Stimulated activated CD8-positive, alpha-beta memory T cell treated with anti-CD3 and anti-CD28 coated beads, Interleukin-4, amount 100 ng/mL, for 24 hours (primary cell): Measurements from ENCODE around the gene SULT2B1.
"Not testable (repeated sequence)": the region's sequence is repeated elsewhere in the genome, so short reads cannot be mapped to it uniquely, and the experiment has no call there.

Experiments used
- DNase-seq: peaks from one replicate; pipeline ENCODE4 v3.0.0-alpha.2; 2020; ENCODE audit warnings: low read depth

SULT2B1 gene

DNA sequence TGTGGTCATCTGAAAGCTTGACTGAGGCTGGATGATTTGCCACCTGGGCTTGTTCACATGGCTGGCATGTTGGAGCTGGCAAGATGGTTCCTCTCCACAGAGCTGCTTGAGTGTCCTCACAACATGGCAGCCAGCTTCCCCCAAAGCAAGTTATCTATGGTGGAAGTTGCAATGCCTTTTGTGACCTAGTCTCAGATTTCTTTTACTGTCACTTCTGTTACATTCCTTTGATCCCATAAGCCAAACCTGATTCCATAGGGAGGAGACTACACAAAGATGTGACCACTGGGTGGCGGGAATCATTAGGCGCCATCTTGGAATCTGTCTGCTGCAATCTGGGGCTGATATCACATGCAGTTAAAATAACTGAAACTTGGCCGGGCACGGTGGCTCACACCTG lies 22.8 kb upstream of the SULT2B1 start:
- no peak for DNase-seq

- DNase-seq, result no peak
These were observed 21.8 kb upstream of the SULT2B1 start for GRCh38 chr19:48530066-48530720.

DNA sequence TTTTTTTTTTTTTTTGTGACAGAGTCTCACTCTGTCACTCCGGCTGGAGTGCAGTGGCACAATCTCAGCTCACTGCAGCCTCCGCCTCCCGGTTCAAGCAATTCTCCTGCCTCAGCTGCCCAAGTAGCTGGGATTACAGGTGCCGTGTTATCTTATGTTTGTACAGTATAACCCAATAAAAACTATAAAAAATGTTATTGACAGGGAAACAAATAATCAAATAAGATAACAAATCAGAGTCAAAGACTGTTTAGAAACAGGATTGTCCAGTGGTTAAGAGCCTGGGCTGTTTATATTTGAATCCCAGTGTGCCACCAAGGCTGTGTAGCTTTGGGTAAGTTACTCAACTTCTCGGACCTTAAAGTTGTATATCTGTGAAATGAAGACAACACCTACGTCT lies 21.2 kb upstream of the SULT2B1 start:
- DNase-seq, result no peak

- DNase-seq, result no peak
These were observed 18.2 kb upstream of the SULT2B1 start for GRCh38 chr19:48533770-48534169.

DNA sequence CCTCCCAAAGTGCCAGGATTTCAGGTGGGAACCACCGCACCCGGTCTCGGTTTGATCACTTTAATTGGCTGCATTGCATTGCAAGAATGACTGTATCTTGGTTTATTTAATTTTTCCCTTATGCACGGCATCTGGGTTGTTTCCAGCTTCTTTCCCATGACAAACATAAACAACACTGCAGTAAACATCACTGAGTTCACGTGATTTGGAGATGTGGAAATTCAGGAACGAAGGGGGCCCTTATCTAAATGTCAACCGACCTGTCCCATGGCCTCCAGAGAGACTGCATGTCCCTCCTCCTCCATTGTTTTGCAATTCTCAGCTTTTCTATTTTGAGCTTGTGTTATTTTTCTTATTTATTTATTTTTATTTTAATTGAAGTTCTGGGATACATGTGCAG lies 14.4 kb upstream of the SULT2B1 start:
- no peak for DNase-seq

DNA sequence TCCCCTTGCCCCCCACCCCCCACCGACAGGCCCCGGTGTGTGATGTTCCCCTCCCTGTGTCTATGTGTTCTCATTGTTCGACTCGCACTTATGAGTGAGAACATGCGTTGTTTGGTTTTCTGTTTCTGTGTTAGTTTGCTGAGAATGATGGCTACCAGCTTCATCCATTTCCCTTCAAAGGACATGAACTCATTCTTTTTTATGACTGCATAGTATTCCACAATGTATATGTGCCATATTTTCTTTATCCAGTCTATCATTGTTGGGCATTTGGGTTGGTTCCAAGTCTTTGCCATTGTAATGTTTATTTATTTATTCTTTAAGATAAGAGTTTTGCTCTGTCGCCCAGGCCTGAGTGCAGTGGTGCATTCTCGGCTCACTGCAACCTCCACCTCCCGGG lies 13.9 kb upstream of the SULT2B1 start:
- DNase-seq, result not testable (repeated sequence)

DNA sequence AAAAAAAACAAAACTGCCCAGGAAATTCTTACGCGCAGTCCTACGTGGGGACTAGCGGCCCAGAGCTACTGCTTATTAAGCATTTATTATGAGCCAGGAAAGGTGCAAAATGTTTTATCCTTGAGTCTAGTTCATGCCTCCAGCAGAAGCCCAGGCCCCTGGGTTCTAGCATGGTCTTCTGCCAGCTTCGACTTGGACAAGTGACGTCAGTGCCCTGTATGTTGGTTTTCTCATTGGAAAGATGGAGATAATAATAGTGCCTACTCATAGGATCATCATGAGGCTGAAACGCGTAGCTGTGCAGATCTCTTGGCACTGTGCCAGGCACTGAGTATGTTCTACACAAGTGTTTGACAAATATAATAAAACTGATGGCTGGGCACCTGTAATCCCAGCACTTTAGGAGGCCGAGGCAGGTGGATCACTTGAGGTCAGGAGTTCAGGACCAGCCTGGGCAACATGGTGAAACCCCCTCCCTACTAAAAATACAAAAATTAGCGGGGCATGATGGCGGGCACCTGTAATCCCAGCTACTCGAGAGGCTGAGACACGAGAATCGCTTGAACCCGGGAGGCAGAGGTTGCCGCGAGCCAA lies 12.4 kb upstream of the SULT2B1 start:
- DNase-seq, result no peak

DNA sequence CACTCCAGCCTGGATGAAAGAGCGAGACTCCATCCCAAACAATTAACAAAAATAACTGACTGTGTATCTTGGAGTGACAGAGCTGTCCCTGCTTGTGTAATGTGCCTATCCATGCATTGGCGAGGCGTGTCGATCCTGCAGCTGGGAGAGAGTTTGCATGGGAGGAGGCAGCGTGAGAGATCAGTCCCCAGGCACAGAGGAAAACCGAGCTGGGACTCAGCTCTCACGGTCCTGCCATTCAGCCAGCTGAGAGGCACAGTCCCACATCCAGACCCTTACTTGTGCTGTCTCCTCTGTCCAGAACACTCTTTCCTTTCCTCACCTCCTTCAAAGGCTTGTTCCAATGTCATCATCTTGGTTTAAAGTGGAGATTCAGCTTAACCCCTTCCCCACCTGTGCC lies 11.9 kb upstream of the SULT2B1 start:
- DNase-seq, result no peak

- DNase-seq, result no peak
These were observed 10.2 kb upstream of the SULT2B1 start for GRCh38 chr19:48541813-48542212.

GRCh38 chr19:48543121-48543710 lies 8.8 kb upstream of the SULT2B1 start:
- DNase-seq, result no peak

DNA sequence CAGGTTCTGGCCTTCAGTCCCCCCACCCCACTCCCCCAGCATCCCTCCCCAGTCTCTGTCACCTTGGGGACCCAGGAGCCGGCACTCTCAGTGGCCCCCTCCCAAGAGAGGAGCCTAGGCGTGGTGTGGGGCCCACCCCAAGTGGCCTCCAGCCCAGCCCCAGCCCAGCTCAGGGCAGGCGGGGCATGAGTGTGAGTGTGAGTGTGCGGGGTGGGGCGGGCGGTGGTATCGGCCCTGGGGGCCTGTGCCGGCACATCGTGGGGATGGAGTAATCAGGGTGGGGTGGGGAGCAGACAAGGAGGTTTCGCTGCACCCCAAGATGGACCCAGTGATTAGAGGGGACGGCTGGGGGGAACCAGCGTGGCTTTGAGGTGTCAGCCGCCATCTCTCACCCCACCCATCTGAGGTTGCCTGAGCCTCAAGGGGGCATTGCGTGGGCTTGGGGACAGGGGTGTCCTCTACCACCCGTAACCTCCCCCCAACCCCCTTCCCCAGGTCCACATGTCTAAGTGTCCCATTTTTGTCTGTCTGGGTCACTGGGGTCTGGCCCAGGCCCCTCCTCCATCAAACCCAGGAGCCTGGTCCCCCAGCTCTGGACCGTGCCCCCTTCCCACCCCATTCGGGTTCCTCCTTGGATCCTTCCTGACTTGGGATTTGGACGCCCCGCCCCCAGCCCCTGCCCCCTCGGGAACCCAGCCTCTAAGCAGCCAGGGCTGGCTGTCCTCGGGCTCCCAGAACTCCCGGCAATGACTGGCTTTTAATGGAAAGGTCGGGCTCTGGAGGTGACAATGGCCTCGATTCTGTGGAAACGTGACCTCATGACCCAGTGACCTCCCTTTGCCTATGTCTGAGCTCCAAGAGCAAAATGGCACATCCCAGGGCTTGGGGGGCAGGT lies 6.9 kb upstream of the SULT2B1 start:
- DNase-seq, result no peak

GRCh38 chr19:48547722-48548121 lies 4.2 kb upstream of the SULT2B1 start:
- no peak for DNase-seq

DNA sequence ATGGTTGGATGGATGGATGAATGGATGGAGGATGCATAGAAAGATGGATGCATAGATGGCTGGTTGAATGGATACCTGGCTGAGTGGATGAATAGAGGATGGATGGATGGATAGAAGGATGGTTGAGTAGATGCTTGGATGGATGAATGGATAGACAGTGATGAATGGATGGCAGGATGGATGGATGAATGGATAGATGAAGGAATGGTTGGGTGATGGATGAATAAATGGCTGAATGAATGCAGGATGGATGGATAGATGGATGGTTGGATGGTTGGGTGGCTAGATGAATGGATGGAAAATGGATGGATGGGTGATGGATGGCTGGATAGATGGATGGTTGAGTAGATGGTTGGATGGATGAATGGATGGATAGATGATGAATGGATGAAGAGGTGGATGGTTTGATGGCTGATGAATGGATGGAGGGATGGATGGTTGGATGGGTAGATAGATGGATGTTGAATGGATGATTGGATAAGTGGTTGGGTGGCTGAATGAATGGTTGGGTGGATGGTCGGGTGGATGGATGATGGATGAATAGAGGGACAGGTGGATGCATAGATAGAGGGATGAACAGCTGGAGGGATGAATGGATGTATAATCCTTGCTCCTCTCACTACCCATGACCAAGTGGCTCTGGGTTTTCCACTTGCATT lies 3.6 kb upstream of the SULT2B1 start:
- no peak for DNase-seq

DNA sequence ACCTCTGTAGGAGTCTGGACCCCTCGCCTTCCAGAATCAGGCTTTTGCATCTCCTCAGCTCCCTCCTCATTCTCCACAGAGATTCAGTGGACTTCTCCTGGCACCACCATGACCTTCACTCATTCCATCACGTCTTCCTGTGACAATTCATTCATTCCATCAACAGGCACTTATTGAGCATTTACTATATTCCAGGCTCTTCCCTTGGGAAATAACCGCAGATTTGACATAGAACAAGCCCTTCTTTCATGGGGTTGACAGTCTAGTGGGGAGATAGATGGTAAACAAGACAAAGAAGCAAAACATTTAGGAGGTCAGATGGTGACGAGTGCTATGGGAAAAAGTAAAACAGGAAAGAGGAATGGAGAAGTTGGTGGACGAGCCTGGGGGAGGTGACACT lies 2.6 kb upstream of the SULT2B1 start:
- no peak for DNase-seq

DNA sequence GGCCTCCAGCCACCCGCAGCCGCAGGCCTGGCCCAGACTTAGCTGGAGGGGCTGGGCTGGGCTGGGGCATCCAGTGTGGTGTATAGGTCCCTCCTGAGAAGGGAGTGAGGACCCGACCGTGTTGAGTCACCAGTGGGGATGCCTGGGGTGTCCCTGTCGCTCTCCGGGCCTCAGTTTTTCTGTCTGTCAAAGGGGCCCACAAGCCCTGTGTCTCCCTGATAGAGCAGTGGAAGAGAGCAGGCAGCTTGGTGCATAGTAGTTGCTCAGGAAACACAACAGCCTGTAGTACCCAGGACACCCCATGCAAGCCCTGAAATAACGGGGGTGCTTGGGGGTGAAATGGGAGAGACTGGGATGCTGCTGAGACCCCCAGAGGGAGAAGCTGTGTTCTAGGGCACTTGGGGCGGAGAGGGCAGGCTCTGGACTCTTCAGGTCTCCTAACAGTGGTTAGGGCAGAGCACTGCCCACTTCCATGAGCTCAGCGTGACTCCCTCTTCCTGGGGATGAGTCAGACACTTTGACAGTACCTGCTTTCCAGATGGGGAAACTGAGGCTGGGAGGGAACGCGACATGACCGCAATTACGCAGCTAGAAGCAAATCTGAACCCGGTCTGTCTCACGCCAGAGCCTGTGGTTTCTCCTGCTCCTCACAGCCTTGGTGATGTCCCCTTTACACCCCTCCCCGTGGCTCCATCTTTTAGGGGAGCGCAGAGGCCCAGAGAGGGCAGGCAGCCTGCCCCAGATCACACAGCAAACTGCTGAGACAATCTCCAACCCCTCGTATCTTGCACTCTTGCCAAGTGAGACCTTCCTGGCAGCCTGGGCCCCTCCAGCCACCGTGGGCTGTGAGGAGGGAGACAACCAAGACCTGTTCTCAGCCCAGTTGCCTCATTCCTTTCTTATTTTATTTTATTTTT lies 692 bp downstream of the SULT2B1 start:
- DNase-seq, result no peak

- DNase-seq, result no peak
These were observed 1.9 kb downstream of the SULT2B1 start for GRCh38 chr19:48553676-48554384.

DNA sequence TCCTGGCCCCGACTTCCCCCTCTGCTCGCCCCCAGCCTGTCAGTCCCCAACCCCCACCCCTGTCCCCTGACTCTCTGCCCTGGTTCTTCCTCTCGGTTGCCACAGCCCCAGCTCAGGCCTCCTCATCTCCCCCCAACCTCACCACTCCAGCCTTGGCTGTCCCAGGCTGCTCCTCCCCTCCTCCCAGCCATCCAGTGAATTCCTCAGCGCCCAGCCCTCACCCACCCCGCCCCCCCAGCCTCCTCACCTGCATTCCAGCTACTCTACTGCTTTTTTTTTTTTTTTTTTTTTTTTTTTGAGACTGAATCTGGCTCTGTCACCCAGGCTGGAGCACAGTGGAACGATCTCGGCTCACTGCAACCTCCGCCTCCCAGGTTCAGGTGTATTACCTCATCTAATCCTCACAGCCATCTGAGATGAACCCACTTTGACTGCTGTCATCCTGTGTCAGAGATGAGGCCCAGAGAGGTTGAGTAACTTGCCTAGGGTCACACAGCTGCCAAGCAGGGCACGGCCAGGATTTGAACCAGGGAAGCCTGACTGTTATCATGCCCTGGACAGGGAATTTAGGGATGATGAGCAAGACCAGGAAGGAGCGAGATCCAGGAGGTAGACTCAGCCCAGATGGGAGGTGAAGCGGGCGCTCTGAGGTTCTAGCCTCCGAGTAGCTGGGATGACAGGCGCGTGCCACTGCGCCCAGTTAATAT lies 2.6 kb downstream of the SULT2B1 start:
- no peak for DNase-seq

DNA sequence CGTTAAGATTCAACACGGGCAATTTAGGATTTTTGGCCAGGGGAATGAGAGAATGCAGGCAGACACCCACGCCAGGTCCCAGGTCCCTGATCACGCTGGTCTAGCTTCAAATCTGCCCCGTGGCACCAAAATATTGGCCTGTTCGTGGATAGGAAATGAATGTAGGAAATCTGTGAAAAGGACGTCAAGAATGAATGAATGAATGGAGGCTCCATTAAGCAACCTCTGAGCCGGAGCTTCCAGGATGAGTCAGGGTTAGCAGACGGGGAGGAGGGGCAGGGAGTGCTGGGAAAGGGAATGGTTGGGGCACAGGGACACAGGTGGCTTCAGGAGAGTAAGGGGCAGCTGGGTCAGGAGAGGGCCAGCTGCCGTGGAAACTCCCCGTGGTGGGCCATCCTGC lies 4.2 kb downstream of the SULT2B1 start:
- DNase-seq, result no peak

DNA sequence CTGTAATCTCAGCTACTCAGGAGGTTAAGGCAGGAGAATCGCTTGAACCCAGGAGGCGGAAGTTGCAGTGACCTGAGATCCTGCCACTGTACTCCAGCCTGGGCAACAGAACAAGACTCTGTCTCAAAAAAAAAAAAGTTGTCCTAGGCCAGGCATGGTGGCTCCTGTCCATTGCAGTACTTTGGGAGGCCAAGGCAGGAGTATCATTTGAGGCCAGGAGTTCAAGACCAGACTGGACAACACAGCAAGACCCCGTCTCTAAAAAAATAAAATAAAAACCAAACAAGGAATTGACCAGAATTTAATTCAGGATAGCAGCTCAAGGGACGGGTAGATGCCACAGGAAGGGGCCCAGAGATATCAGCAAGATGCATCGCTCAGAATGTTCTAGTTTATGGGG lies 4.9 kb downstream of the SULT2B1 start:
- no peak for DNase-seq
